Stimulated activated CD4-positive, alpha-beta T cell treated with anti-CD3 and anti-CD28 coated beads, Interleukin-12 subunit alpha, Interleukin-12 subunit beta, amount 100 ng/mL, for 24 hours (primary cell): Measurements from ENCODE around the gene EPS8L3.
"Not testable (repeated sequence)": the region's sequence is repeated elsewhere in the genome, so short reads cannot be mapped to it uniquely, and the experiment has no call there.

Experiments used
- DNase-seq, 2 experiments: peaks; one replicate each; pipeline ENCODE4 v3.0.0-alpha.2; 2020; ENCODE audit warnings: low read depth in 2 of 2

The EPS8L3 gene

GRCh38 chr1:109764561-109765482 is 1.1 kb upstream of the EPS8L3 start:
- DNase-seq, result no peak

DNA sequence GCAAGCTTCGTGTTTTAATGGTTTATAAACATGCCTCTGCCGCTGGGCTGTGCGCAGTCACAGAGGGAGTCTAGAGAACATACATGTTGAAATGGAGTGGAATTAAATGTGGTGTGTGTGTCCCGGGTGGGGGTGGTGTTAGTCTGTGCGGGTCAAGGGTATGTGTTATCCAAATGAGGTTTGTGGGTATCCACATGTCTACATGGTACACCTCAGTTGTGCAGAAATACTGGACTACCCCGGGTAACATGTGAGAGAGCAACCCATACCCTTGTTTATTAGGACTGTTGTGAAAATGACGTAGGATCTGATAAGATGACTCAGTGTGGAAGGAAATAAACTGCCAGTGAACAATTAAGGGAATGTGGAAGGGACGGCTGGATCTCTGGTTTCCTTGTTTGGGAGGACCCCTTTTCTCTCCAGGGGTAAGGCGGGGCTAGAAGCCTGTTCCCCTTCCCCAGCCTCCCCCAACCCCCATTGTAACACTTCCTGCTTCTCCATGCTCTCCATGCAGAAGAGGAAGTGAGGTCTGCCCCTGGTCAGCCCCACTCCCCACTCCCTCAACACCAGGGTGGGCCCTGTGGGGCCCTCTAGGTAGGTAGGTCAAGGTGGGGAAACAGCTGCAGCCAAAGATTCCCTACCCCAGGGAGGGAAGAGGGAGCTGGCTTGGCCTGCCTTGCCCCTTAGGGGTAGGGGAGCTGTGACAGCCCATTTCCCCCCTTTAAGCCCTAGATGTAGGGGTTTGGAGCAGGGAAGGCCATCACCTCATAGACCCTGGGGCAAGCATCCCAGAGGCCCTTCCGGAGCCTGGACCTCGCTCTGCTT is 690 bp downstream of the EPS8L3 start:
- no peak for DNase-seq

GRCh38 chr1:109762039-109762585 is 1.6 kb downstream of the EPS8L3 start:
- no peak for DNase-seq

- DNase-seq, result no peak
Measured at GRCh38 chr1:109761227-109762038, 2.3 kb downstream of the EPS8L3 start.

DNA sequence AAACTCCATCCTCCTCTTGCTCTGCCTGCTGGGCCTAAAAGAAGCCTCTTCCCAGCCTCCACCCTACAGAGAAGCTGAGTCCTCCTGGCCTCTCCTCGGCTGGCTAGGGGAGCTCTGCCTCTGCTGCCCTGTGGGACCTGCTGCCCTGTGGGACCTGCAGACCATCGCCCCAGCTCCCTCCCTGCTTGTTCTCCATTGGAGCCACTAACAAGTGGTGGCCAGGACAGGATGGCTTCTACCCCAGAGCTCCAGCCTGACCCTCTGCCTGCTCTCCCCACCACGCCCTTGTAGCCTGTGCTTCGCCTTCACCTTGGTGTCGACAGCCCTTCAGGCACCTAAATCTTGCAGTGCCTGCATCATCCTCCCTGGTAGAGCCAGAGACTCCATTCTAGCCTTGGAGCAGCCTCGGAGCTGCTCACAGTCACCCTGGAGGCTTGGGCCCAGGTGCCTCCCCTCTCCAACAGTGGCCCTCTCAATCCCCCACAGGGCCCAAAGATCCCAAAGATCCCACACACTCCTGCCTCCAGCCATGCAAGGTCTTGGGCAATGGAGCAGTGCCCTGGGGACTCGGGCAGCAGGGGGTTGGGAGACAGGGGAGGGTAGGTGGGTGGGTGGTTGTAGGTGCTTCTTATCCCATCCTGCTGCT is 3.0 kb downstream of the EPS8L3 start:
- DNase-seq, result no peak

DNA sequence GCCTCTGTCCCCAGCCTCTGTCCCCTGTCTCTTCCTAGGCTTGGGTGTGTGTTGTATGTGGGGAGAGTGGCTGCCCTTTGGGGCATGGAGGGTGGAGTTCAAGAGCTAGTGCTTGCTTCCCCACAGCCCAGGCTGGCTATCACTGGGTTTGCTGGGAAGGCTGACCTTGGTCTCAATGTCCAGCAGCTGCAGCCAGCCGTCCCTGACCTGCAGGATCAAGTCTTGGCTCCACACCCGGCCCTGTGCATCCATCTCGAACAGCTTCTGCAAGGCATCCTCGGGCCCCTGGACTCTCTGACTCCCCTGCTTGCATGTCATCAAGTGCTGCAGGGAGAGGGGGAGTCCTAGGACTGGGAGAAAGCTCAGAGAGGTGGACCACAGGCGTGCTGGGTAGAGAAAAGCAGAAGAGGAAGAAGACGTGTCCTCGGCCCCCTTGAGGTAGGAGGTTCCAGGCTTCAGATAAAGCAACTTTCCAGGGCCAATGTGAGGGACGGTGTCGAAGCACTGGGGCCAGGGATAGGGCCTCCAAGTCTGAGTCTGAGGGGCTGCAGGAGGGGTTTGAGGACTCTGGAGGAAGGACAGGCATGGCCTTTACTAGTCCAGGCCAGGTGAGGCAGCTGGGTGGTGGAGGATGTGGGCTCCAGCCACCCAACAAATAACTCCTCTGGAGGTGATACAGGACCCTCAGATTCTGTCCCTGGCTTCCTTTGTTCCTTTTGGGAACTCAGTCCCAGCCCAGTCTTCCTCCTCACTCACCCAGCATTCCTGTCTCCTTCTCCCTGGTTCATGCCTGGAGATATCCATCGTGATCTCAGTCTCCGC is 4.0 kb downstream of the EPS8L3 start:
- no peak for DNase-seq

- no peak for DNase-seq
Measured at GRCh38 chr1:109757936-109758786, 5.6 kb downstream of the EPS8L3 start.

- DNase-seq, result no peak
Measured at GRCh38 chr1:109756848-109757521, 6.7 kb downstream of the EPS8L3 start.

DNA sequence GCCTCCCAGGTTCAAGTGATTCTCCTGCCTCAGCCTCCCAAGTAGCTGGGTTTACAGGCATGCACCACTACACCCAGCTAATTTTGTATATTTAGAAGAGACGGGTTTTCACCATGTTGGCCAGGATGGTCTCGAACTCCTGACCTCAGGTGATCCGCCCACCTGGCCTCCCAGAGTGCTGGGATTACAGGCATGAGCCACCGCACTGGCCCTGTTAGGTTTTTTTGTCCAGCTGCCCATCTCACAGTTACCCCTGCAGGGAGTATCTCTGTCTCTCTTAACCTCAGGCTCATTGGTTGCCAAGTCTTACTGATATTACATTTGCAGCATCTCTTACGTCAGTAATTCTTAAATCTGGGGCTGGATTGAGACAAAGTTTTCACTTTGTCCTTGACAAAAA is 7.4 kb downstream of the EPS8L3 start:
- not testable (repeated sequence) for DNase-seq

DNA sequence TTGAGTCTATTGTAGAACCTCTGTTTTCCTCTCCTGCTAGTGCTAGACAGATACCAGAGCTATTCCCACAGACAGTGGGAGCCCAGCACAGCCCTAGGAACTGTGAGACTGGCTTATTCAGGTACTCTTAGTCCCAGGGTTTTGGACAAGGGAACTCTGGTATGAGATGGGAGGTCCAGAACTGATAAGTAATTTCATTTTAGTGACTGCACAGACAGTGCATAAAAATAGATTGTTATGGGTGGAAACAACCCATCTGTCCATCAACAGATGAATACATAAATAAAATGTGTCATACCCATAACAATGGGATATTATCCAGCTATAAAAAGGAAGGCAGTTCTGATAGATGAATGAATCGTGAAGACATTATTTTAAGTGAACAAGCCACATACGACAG is 9.0 kb downstream of the EPS8L3 start:
- DNase-seq, result no peak

DNA sequence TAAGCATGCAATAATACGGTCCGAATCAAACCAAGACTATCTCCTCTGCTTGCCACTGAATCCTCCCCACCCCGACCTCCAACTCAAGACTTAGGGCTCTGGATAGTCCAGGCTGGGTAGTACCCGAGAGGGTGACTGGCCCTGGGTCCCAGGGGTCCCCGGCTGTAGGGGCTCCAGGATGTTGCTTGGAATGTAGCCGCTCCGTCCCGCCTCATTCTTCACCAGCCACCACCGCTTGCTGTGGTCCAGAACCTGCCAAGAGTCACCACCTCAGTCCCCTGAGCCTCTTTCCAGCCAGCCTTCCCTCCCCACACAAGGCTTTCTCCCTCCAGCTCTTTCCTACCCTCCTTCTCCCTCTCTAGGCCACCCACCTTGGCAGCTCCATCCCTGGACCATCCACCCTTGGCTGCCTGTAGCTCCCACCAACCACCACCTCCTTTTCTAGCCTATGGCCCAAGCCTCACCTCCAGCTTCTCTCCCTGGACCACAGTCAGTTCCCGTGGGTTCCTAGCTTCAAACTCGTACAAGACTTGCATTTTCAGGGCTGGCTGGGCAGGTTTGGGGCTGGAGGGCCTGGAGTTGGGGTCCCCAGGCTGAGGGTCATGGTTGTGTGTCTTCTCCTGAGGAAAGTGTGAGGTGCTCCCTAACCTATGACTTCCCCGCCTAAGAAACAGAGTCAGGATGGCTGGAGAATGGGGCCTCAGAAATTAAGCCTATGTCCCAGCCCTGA is 12.0 kb downstream of the EPS8L3 start:
- DNase-seq, result no peak

DNA sequence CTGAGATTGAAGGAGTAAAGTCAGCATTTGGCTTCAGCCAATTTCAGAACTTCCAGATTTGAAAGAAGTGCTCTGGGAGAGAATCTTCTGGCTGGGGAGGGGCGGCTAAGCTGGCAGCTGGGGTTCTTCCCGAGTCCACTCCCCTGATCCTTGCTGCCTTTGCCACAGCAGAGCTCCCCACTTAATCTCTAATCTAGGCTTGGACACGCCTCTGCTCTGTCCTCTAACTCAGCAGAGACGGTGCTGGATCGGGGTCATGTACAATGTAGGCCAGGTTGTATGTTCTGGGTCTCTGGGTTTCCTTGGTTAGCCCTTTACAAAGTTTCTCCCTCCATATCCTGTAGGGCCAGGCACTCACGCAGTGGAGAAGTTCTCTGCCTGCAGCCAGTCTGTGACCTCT is 12.8 kb downstream of the EPS8L3 start:
- DNase-seq, result no peak

- no peak for DNase-seq
Measured at GRCh38 chr1:109750241-109750882, 13.4 kb downstream of the EPS8L3 start.

GRCh38 chr1:109749221-109749620 is 14.5 kb downstream of the EPS8L3 start:
- DNase-seq, result no peak

DNA sequence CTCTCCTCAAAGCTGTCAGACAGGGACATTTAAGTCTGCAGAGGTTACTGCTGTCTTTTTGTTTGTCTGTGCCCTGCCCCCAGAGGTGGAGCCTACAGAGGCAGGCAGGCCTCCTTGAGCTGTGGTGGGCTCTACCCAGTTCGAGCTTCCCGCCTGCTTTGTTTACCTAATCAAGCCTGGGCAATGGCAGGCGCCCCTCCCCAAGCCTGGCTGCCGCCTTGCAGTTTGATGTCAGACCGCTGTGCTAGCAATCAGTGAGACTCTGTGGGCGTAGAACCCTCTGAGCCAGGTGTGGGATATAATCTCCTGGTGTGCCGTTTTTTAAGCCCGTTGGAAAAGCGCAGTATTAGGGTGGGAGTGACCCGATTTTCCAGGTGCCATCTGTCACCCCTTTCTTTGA is 15.4 kb downstream of the EPS8L3 start:
- DNase-seq, result not testable (repeated sequence)

DNA sequence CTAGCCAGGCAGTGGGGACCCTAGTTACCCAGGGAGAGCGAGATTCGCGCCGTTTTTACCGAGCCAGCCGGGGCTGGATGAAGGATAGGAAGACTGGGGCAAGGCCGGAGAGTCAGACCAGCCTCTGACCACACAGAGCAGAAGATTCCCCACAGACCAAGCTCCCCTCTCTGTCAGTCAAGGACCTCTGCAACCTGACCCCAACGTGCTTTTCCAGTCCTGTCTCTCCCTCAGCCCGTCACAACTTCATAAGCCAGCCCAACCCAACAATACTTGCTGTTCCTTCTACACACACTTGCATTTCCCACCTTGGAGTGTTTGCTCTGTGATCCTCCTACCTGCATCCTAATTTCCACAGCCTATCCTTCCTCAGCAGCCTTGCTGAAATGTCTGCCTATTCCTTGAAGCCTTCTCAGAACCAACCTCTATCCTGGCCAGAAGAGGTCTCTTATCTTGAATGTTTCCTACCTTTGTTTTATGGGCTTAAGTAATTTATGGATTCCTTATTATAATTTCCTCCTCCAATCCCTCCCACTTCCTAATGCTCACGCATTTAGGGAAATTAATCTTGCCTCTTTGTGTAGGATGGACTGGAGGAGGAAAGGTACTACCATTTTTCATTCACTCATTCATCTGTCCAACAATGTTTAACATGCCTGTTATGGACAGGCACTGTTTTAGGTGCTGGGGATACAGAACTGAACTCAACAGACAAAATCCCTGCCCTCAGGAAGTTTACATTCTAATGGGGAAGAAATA is 22.9 kb downstream of the EPS8L3 start, which contains the start of gene GSTM3:
GSTM3 (minus strand) TSS at position 424 of the 759 bp plus-strand sequence. CDS start 751 bp downstream, outside the sequence.
- DNase-seq, result no peak
